B cell (primary cell): ENCODE measurements around the gene MEG3.

Source experiments
- EZH2 ChIP-seq: IDR thresholded peaks from 2 replicates; pipeline ENCODE4 v1.6.1; 2012; ENCODE audit warnings: borderline replicate concordance, low read depth, mild to moderate bottlenecking, moderate library complexity, low read length; ENCODE audit not compliant: insufficient read depth, poor library complexity, severe bottlenecking
- TF ChIP-seq, protein P1 (sequence below): fragments of 200-600 bp; IDR thresholded peaks from one replicate; pipeline ENCODE4 v1.8.0; 2022; ENCODE audit warnings: antibody characterized with exemption, mild to moderate bottlenecking

DNA sequence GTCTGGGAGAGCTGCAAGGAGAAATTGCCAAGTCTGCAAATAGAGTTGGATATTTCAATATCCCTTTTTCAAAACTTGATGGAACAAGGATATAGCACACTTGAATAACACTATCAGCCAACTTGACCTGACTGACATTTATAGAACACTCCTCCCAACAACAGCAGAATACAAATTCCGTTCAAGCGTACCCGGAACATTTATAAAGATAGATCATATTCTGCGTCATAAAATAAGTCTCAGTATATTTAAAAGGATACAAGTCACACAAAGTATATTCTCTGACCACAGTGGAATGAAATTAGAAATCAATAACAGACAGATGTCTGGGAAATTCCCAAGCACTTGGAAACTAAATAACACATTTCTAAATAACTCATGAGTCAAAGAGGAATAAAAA is 29.0 kb upstream of the MEG3 start:
- TF ChIP-seq, protein P1, sequence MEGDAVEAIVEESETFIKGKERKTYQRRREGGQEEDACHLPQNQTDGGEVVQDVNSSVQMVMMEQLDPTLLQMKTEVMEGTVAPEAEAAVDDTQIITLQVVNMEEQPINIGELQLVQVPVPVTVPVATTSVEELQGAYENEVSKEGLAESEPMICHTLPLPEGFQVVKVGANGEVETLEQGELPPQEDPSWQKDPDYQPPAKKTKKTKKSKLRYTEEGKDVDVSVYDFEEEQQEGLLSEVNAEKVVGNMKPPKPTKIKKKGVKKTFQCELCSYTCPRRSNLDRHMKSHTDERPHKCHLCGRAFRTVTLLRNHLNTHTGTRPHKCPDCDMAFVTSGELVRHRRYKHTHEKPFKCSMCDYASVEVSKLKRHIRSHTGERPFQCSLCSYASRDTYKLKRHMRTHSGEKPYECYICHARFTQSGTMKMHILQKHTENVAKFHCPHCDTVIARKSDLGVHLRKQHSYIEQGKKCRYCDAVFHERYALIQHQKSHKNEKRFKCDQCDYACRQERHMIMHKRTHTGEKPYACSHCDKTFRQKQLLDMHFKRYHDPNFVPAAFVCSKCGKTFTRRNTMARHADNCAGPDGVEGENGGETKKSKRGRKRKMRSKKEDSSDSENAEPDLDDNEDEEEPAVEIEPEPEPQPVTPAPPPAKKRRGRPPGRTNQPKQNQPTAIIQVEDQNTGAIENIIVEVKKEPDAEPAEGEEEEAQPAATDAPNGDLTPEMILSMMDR, result no peak
- TF ChIP-seq EZH2, result no peak
